GM23248 (cell line): ENCODE data around the gene IFNA10.

ENCODE experiments used
- EZH2 ChIP-seq: fragments of 200-600 bp; sonication (generic); IDR thresholded peaks from 2 replicates; pipeline ENCODE4 v1.6.1; 2018; ENCODE audit warnings: antibody characterized with exemption, mild to moderate bottlenecking; ENCODE audit not compliant: insufficient read depth, poor library complexity, severe bottlenecking
- EZH2phosphoT487 ChIP-seq: fragments of 200-600 bp; sonication (generic); IDR thresholded peaks from 2 replicates; pipeline ENCODE4 v1.6.1; 2018; ENCODE audit warnings: antibody characterized with exemption, moderate library complexity, mild to moderate bottlenecking, low read depth; ENCODE audit not compliant: insufficient read depth

DNA sequence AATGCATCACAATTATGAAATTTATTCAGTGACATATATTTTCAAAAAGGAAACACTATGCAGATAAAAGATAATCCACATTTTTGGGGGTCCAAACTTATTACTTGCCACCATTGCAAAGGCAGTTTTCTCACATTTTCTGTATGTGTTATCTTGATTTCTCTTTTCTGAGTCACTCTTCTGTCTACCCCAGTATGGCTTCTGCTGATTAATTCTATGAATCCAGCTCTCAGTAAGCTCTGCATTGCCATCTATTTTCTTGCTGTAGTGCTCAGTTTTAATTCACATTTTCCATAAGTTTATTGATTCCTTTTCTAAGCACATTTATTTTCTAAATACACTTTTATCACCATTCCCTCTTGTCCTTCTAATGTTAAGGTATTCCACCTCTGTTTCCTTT lies 1.7 kb downstream of the IFNA10 start:
- no peak for TF ChIP-seq EZH2
- no peak for TF ChIP-seq EZH2phosphoT487
